Measurements from ENCODE around the gene CA12.

GRCh38 chr15:63384906-63385305 is 3.3 kb upstream of the CA12 start:
- TF ChIP-seq HDAC8 (tag; IDR thresholded peaks at IDR 0.05) (no peak), GABPB1 (CRISPR knock-in tag; IDR thresholded peaks at IDR 0.05) (no peak), MXI1 (IDR thresholded peaks at IDR 0.05; ENCODE audit: low read depth, low read length) (no peak)
